Ovary (tissue), 3 donors: Measurements from ENCODE around the gene GNPTAB.

Experiments used
- EP300 ChIP-seq: sonication (generic); formaldehyde crosslinking; IDR thresholded peaks from one replicate; pipeline ENCODE4 v1.6.1; 2017; ENCODE audit warnings: antibody characterized with exemption
- POLR2A ChIP-seq: fragments of 450-650 bp; IDR thresholded peaks from one replicate; pipeline ENCODE4 v1.6.1; 2017; ENCODE audit warnings: antibody characterized with exemption, mild to moderate bottlenecking, moderate library complexity
- TF ChIP-seq, protein P1 (sequence below), 3 donors: fragments of 450-650 bp in 2 of 3; fragments of 200-600 bp in 1 of 3; IDR thresholded peaks; one replicate each; pipeline versions ENCODE4 v1.5.1 to v1.8.0; 2016 to 2022; ENCODE audit warnings: antibody characterized with exemption in 3 of 3, mild to moderate bottlenecking in 1 of 3
- donor health status: DM: no; HTN: no; CAD: no.

DNA sequence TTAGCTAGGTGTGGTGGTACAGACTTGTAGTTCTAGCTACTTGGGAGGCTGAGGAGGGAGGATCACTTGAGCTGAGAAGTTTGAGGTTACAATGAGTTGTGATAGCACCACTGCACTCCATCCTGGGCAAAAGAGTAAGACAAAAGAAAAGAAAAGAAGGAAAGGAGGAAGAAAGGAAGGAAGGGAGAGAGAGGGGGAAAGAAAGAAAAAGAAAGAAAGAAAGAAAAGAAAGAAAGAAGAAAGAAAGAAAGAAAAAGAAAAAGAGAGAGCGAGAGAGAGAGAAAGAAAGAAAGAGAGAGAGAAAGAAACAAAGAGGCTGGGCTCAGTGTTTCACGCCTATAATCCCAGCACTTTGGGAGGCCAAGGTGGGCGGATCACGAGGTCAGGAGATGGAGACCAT lies 10.3 kb upstream of the GNPTAB start:
- TF ChIP-seq, protein P1, sequence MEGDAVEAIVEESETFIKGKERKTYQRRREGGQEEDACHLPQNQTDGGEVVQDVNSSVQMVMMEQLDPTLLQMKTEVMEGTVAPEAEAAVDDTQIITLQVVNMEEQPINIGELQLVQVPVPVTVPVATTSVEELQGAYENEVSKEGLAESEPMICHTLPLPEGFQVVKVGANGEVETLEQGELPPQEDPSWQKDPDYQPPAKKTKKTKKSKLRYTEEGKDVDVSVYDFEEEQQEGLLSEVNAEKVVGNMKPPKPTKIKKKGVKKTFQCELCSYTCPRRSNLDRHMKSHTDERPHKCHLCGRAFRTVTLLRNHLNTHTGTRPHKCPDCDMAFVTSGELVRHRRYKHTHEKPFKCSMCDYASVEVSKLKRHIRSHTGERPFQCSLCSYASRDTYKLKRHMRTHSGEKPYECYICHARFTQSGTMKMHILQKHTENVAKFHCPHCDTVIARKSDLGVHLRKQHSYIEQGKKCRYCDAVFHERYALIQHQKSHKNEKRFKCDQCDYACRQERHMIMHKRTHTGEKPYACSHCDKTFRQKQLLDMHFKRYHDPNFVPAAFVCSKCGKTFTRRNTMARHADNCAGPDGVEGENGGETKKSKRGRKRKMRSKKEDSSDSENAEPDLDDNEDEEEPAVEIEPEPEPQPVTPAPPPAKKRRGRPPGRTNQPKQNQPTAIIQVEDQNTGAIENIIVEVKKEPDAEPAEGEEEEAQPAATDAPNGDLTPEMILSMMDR (IDR thresholded peaks at IDR 0.05), result no peak
- TF ChIP-seq POLR2A, result no peak
- TF ChIP-seq EP300, result no peak
